B cell (primary cell): ENCODE measurements around the gene MAPKBP1.

Experiments used
- CTCF ChIP-seq: fragments of 200-600 bp; IDR thresholded peaks from one replicate; pipeline ENCODE4 v1.8.0; 2022; ENCODE audit warnings: antibody characterized with exemption, mild to moderate bottlenecking
- EZH2 ChIP-seq: IDR thresholded peaks from 2 replicates; pipeline ENCODE4 v1.6.1; 2012; ENCODE audit warnings: borderline replicate concordance, low read depth, mild to moderate bottlenecking, moderate library complexity, low read length; ENCODE audit not compliant: insufficient read depth, poor library complexity, severe bottlenecking

DNA sequence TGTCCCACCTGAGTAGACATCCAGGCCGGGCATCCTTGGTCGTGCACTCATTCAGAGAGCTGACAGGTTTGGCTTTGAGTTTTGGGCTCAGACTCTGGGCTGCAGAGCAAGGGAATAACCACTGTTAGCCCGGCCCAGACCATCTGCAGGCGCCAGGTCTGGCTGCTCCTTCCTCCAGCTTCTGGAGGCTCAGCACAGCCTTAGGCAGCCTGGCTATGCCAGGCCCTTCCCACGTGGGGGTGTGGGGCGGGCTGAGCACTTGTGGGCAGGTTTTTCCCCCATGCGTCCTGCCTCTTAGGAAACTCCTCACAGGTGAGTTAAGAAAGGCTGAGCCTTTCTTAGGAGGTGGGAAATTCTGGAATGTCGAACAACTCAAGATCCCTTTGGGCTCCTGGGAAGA lies 75.6 kb downstream of the MAPKBP1 start:
- TF ChIP-seq CTCF (no peak), EZH2 (no peak)
